HEK293T (cell line): ENCODE measurements around the gene DNAAF5.

Source experiments
- CTCF ChIA-PET: fragments of 350-600 bp; formaldehyde crosslinking; extraction: SDS; loops from one replicate; lab custom pipeline; 2021; ENCODE audit warnings: antibody characterized with exemption, inconsistent platforms; lab: Yijun Ruan, JAX
- POLR2A ChIA-PET: fragments of 350-600 bp; formaldehyde crosslinking; extraction: SDS; loops from one replicate; lab custom pipeline; 2020; ENCODE audit warnings: antibody characterized with exemption, inconsistent platforms; lab: Yijun Ruan, JAX
- DNase-seq: peaks from one replicate; pipeline ENCODE4 v3.0.0; 2012; ENCODE audit warnings: mixed read lengths; ENCODE audit errors: extremely low spot score
- ARNT ChIP-seq: fragments of 450-650 bp; IDR thresholded peaks from 2 replicates; pipeline ENCODE4 v1.6.1; 2017; ENCODE audit warnings: mild to moderate bottlenecking
- BHLHE40 ChIP-seq: fragments of 450-650 bp; IDR thresholded peaks from 2 replicates; pipeline ENCODE4 v1.6.1; 2016; ENCODE audit warnings: mild to moderate bottlenecking, moderate library complexity, borderline replicate concordance
- CTBP1 ChIP-seq: fragments of 450-650 bp; IDR thresholded peaks from 2 replicates; pipeline ENCODE4 v1.6.1; 2016; ENCODE audit warnings: borderline replicate concordance
- FOXA1 ChIP-seq: fragments of 450-650 bp; IDR thresholded peaks from 2 replicates; pipeline ENCODE4 v1.6.1; 2016; ENCODE audit warnings: mild to moderate bottlenecking
- FOXK2 ChIP-seq: fragments of 450-650 bp; IDR thresholded peaks from 2 replicates; pipeline ENCODE4 v1.6.1; 2016; ENCODE audit warnings: mild to moderate bottlenecking
- FOXM1 ChIP-seq: fragments of 450-650 bp; IDR thresholded peaks from 2 replicates; pipeline ENCODE4 v1.6.1; 2017; ENCODE audit warnings: mild to moderate bottlenecking, borderline replicate concordance
- HDGF ChIP-seq: fragments of 450-650 bp; IDR thresholded peaks from 2 replicates; pipeline ENCODE4 v1.6.1; 2017; ENCODE audit warnings: antibody characterized with exemption, borderline replicate concordance
- L3MBTL2 ChIP-seq: fragments of 450-650 bp; conservative IDR thresholded peaks from 2 replicates; pipeline ENCODE4 v1.6.1; 2016; ENCODE audit warnings: mild to moderate bottlenecking
- LEF1 ChIP-seq: fragments of 450-650 bp; IDR thresholded peaks from 2 replicates; pipeline ENCODE4 v1.6.1; 2017; ENCODE audit warnings: mild to moderate bottlenecking, borderline replicate concordance
- NFRKB ChIP-seq: fragments of 450-650 bp; IDR thresholded peaks from 2 replicates; pipeline ENCODE4 v1.6.1; 2016; ENCODE audit warnings: mild to moderate bottlenecking, moderate library complexity
- SP1 ChIP-seq: fragments of 450-650 bp; IDR thresholded peaks from 2 replicates; pipeline ENCODE4 v1.6.1; 2017
- SUZ12 ChIP-seq: fragments of 450-650 bp; IDR thresholded peaks from 2 replicates; pipeline ENCODE4 v1.6.1; 2016; ENCODE audit warnings: mild to moderate bottlenecking
- TARDBP ChIP-seq: fragments of 450-650 bp; IDR thresholded peaks from 2 replicates; pipeline ENCODE4 v1.6.1; 2016
- ZNF384 ChIP-seq: fragments of 450-650 bp; IDR thresholded peaks from 2 replicates; pipeline ENCODE4 v1.6.1; 2016
- TF ChIP-seq, protein P1 (sequence below): fragments of 450-650 bp; IDR thresholded peaks from 2 replicates; pipeline ENCODE4 v1.6.1; 2016

DNAAF5 gene

DNA sequence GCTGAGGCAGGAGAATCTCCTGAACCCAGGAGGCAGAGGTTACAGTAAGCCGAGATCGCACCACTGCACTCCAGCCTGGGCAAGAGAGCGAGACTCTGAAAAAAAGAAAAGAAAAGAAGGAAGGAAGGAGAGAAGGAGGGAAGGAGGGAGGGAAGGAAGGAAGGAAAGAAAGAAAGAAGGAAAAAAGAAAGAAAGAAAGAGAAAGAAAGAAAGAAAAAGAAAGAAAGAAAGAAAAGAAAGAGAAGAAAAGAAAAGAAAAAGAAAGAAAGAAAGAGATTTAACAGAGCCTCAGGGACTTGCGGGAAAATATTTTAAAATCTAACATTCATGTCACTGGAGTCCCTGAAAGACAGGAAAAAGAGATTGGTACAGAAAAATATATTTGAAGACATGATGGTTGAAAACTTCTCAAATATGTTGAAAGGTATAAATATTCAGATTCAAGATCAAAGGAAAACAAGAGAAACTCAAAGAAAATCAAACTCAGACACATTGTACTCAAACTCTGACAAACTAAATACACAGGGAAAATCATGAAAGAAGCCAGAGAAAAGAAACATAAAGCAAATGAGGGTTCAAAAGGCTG is 25.3 kb upstream of the DNAAF5 start:
- DNase-seq, result no peak
- CTCF ChIA-PET, result no interaction called here
- POLR2A ChIA-PET, result no interaction called here
- TF ChIP-seq FOXM1 (no peak), FOXK2 (no peak), HDGF (no peak), LEF1 (no peak), FOXA1 (no peak), CTBP1 (no peak), SUZ12 (no peak), SP1 (no peak), BHLHE40 (no peak)
- TF ChIP-seq, protein P1, sequence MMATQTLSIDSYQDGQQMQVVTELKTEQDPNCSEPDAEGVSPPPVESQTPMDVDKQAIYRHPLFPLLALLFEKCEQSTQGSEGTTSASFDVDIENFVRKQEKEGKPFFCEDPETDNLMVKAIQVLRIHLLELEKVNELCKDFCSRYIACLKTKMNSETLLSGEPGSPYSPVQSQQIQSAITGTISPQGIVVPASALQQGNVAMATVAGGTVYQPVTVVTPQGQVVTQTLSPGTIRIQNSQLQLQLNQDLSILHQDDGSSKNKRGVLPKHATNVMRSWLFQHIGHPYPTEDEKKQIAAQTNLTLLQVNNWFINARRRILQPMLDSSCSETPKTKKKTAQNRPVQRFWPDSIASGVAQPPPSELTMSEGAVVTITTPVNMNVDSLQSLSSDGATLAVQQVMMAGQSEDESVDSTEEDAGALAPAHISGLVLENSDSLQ, result no peak

DNA sequence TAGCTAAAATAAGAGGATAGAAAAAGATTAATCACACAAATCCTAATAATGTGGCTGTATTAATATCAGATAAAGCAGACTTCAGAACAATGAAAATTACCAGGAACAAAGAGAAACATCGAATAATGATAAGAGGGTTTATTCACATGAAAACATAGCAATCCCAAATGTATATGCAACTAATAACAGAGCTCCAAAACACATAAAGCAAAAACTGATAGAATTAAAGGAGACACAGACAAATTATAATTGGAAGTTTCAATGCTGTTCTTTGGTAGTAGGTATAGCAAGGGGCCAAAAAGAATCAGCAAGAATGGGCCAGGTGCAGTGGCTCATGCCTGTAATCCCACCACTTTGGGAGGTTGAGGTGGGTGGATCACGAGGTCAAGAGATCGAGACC is 23.4 kb upstream of the DNAAF5 start:
- CTCF ChIA-PET, result no interaction called here
- DNase-seq, result no peak
- POLR2A ChIA-PET, result interaction anchor here (0.6 kb wide), 1 partner anchor 373 kb away, joined by 3 read pairs; no protein-coding TSS in a partner anchor
- TF ChIP-seq, protein P1, result no peak
- no peak for TF ChIP-seq SUZ12
- TF ChIP-seq FOXM1, result no peak
- TF ChIP-seq FOXA1, result no peak
- TF ChIP-seq FOXK2, result no peak
- TF ChIP-seq L3MBTL2, result no peak

DNA sequence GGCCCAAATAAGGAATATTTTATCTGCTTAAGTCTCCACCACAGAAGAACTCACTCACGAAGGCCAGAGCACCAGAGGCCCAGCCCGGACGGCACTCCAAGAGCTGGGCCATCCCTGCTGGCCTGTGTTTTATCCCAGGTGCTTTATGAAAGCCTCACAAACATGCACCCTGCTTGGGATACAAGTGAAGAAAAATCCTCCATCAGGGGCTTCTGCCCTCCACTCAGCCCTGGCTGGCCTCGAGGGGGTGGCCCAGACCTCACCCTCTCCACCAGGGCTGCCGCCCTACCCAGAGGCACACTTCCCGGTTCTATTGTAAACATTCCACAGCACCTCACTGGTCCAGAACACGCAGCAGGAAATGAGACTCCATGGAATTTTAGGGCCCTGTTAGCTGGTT is 19.8 kb upstream of the DNAAF5 start:
- no peak for DNase-seq
- TF ChIP-seq SP1, result no peak
- TF ChIP-seq TARDBP, result no peak
- no peak for TF ChIP-seq ZNF384
- no peak for TF ChIP-seq LEF1
- POLR2A ChIA-PET, result no interaction called here
- CTCF ChIA-PET, result no interaction called here

DNA sequence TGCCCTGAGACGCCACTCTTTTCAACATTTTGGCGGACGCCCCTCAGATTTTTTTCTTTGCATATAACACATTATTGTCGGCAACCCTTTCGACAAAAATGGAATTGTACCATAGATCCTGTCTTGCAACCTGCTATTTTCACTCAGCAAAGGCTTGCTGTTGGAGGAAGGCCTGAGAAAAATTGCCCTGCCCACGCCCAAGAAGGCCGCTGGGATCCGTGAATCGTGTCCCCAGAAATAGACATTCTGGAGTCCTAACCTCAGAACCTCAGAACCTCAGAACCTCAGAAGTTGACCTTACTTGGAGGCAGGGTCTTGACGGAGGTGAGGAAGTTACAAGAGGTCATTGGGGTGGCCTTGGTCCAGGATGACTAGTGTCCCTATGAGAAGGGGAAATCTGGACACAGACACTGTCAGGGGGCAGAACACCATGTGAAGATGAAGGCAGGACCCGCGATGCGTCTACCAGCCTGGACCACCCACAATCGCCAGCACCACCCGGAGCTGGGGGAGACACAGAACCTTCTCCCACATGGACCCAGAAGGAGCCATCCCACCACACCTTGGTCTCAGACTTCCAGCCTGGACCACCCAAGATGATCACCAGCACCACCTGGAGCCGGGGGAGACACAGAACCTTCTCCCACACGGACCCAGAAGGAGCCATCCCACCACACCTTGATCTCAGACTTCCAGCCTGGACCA is 19.1 kb upstream of the DNAAF5 start:
- no peak for DNase-seq
- CTCF ChIA-PET, result no interaction called here
- POLR2A ChIA-PET, result no interaction called here
- TF ChIP-seq, protein P1, result no peak
- no peak for TF ChIP-seq BHLHE40
- no peak for TF ChIP-seq ARNT
- no peak for TF ChIP-seq CTBP1
- no peak for TF ChIP-seq SUZ12
- no peak for TF ChIP-seq SP1
- no peak for TF ChIP-seq NFRKB

DNA sequence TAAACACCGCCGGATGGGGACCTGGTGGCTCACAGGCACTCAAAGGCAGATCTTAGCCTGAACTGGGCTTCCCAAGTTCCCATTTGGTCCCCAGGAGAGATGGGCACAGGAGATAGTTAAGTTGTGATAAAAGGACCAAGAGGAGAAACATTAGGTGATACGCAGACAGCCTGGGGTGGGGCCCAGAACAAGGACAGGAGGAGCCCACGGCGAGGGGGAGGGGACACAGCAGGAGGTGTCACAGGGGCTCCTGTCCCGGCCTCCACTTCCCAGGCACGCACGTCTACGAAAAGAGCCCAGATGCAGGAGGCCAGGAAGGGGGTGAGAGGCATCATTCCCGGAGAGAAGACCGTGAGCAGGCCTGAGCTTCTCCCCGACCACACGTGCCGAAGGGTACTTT is 16.3 kb upstream of the DNAAF5 start:
- no peak for DNase-seq
- TF ChIP-seq FOXM1 (no peak), FOXA1 (no peak), LEF1 (no peak), ZNF384 (no peak), BHLHE40 (no peak), L3MBTL2 (no peak), FOXK2 (no peak), ARNT (no peak)
- CTCF ChIA-PET, result no interaction called here
- POLR2A ChIA-PET, result interaction anchor here (0.7 kb wide), 1 partner anchor 14 kb away, joined by 3 read pairs; no protein-coding TSS in a partner anchor

DNA sequence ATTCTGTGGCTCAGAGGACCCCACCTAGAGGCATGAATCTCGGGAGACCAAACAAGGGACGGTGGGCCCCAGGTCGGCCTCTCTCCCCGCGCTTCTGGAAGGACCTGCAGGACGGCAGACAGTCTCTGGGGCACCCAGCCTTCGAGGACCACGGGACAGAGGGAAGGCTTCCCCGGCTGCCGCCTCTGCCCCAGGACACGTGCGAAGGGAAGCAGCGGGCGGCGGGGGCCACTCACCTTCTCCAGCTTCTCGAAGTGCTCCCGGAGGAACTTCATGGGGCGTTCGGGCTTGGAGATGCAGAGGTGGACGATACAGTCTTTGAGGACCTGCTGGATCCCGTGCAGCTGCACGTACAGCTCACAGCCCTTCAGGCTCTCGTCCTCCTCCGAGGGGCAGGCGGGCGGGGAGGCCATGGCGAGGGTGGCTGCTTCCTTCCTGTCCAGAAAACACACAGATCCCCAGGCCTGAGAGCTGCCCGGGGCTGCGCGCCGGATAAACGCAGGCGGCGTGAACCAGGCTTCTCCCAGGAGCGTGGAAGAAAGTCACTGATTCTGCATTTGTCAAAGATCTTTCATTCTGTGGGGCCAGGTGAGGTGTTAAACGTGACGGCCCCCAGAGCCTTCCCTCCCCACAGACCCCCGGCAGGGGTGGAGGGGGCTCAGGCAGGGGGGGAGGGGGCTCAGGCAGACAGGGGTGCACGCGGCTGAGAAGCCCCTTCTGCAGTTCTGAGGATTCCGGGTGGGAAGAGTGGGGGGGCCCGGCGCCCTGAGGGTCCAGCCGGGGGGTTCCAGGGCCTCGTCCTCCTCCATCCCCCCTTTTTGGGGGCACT is 15.2 kb upstream of the DNAAF5 start:
- no peak for TF ChIP-seq NFRKB
- TF ChIP-seq, protein P1, result no peak
- no peak for TF ChIP-seq FOXA1
- TF ChIP-seq CTBP1, result no peak
- no peak for TF ChIP-seq SUZ12
- no peak for TF ChIP-seq FOXK2
- no peak for TF ChIP-seq L3MBTL2
- TF ChIP-seq BHLHE40, result no peak
- ChIA-PET CTCF (no interaction called here), POLR2A (interaction anchor here (0.7 kb wide), 1 partner anchor 13 kb away, joined by 3 read pairs; no protein-coding TSS in a partner anchor)
- DNase-seq, result no peak
